NK-92 (cell line): Measurements from ENCODE around the gene ZFAND2A.

Source experiments
- DNase-seq: peaks from one replicate; lab custom pipeline; 2025; ENCODE audit not compliant: unreplicated experiment; lab: John Stamatoyannopoulos, UW

Gene ZFAND2A

DNA sequence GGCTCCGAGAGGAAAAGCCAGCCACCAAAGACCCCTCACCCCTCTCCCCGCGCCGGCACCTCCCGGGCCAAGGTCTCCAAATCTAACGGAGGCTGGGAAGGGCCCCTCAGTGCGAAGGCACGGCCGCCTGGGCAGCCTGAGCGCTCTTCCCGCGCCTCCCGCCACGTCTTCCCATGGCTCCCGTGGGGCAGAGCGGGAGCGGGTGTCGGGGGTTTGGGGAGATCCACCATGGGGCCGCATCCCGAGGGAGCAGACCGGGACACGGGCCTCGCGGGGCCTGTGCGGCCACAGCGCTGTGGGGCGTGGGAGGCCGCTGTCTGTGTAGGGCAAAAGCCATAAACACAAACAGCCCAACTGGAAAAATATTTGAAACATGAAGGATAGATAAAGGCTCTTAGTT, 49.6 kb downstream of the ZFAND2A start:
- no peak for DNase-seq

DNA sequence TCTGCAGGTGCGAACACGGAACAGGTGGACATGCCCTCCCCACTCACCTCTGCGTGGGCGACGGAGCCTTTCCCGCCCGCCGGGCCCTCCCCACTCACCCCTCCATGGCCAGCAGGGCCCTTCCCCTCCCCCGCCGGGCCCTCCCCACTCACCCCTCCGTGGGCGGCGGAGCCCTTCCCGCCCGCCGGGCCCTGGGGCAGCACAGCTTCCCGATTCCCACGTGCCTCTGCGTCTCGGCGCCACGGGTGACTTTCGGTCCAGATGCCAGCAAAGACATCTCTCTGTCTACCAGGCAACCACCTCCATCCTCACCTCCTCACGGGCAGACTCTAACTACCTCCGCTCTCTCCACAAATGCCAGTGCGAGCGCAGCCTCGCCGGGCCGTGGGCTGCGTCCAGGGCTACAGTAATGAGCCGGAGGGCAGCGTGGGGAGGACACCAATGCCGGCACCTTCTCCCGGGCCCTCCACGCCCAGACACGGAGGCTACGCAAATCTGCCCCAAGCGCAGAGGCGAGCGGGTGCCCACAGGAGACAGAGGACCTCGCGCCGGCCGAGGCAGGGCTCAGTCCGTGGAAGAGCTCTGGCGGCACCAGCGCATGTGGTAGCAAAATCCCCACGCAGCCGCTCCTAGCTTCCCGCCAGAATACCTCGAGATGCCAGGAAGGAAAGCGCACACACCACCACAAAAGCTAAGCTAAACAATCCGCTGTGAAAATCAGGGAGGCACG, 50.2 kb downstream of the ZFAND2A start:
- no peak for DNase-seq

GRCh38 chr7:1108264-1108920, 51.6 kb downstream of the ZFAND2A start:
- DNase-seq: no peak

- no peak for DNase-seq
These were observed 53.1 kb downstream of the ZFAND2A start for GRCh38 chr7:1106793-1107421.

GRCh38 chr7:1106063-1106792, 53.8 kb downstream of the ZFAND2A start:
- no peak for DNase-seq

DNA sequence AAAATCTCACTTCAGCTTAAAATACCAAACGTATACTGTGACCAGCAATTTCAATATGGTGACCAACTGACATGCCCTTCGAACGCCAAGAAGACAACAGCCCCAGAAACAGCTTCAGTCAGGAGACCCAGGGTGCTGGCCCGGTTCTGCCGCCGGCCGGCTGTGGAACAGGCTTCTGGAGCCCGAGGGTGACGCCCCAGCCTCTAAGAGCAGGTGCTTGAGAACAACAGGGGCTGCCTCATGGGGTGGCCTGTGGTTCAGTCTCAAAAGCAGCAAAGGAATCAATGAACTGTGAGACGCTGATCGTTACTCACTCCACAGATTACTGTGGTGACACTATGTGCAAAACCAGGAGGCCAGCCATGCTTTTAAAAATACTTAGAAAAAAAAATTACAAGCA, 54.8 kb downstream of the ZFAND2A start:
- DNase-seq: no peak

DNA sequence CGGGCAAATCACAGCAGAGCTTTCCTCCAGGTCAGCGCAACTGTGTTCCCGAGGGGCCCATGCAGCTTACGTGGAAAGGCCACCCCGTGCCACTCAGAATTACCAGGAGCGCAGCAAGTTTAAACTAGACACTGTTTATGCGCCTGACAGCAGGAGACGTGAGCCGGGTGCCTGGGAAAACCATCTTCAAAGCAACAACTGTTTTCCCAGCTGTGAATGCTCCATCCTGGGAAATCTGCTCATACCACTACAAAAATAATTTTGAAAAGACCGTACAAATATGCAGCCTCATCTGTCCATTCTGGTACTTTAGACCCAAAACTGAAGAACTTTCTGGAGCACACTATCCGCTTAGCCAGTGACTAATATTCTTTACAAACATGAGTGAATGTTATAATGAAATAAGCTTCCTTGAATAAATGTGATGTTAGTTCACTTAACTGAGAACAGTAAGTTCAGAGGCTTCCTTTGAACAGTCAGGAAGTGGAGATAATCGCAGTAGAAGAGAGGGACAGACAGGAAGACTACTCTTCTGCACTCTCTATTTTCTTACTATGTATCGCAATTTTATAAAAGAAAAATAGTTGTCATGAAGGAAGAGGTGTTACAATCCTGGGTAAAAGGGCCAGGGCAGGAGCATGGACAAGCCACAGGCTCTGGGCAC, 55.3 kb downstream of the ZFAND2A start:
- no peak for DNase-seq

DNA sequence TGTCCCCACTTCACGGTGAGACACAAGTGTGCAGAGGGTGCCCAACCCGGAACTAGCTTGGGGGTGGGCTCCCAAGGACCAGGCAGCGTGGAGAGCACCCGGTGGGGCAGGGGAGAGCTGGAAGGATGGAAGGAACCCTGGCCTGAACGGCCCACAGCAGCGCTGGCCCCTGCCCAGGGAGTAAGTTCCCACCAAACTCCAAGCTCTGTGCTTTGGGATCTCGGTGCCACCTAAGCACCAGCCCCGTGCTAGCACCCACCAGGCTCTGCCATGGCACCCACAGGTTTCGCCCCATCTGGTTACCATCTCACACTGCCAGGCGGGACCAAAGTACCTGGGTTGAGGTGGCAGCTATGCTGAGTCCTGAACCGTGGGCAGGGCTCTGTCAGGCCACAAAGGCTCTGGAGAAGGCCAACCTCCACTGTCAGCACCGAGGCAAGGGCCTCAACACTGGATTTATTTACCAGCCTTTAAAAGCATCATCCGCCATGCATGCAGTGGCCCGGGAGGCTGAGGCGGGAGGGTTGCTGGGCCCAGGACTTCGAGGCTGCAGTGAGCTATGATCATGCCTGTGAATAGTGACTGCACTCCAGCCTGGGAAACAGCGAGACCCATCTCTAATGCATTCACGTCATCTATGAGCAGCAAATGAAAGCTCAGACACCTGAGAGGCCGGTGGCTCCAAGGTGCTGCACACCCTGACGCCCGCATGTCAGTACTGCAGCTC, 56.0 kb downstream of the ZFAND2A start:
- no peak for DNase-seq

- DNase-seq: no peak
These were observed 56.8 kb downstream of the ZFAND2A start for GRCh38 chr7:1103009-1103788.
